HL-60/S4 treated with retinoic acid at 250 ng/mL for 4 days and 3 days (cell line): ENCODE data around the gene TPT1.

Experiments used
- in situ Hi-C: fragments of 300-500 bp; cut with MboI; formaldehyde crosslinking; loops from 2 replicates; pipeline ENCODE4 v1.7.0; 2022; ENCODE audit warnings: low sequenced_read_pairs

Gene TPT1

GRCh38 chr13:45303866-45304265 is 37.1 kb downstream of the TPT1 start:
- in situ Hi-C loops = loop anchor here (10.0 kb wide), 1 partner anchor 249 kb away; no protein-coding TSS in a partner anchor

GRCh38 chr13:45303026-45303425 is 38.0 kb downstream of the TPT1 start:
- in situ Hi-C loops = loop anchor here (10.0 kb wide), 1 partner anchor 248 kb away; no protein-coding TSS in a partner anchor

- in situ Hi-C loops = loop anchor here (10.0 kb wide), 1 partner anchor 248 kb away; no protein-coding TSS in a partner anchor
Observed at GRCh38 chr13:45302507-45302906, 38.5 kb downstream of the TPT1 start.

GRCh38 chr13:45301263-45301662 is 39.7 kb downstream of the TPT1 start:
- in situ Hi-C loops = loop anchor here (10.0 kb wide), 1 partner anchor 246 kb away; no protein-coding TSS in a partner anchor

GRCh38 chr13:45300190-45300985 is 40.6 kb downstream of the TPT1 start:
- in situ Hi-C loops = loop anchor here (10.0 kb wide), 1 partner anchor 246 kb away; no protein-coding TSS in a partner anchor

- in situ Hi-C loops = loop anchor here (25.0 kb wide), 1 partner anchor 812 kb away; no protein-coding TSS in a partner anchor
Observed at GRCh38 chr13:45299194-45299593, 41.8 kb downstream of the TPT1 start.

GRCh38 chr13:45298550-45298949 is 42.4 kb downstream of the TPT1 start:
- in situ Hi-C loops = loop anchor here (25.0 kb wide), 1 partner anchor 811 kb away; no protein-coding TSS in a partner anchor

- in situ Hi-C loops = loop anchor here (25.0 kb wide), 1 partner anchor 811 kb away; no protein-coding TSS in a partner anchor
Observed at GRCh38 chr13:45298206-45298505, 42.8 kb downstream of the TPT1 start.

GRCh38 chr13:45297456-45298205 is 43.4 kb downstream of the TPT1 start:
- in situ Hi-C loops = loop anchor here (25.0 kb wide), 1 partner anchor 810 kb away; no protein-coding TSS in a partner anchor

GRCh38 chr13:45296259-45296658 is 44.7 kb downstream of the TPT1 start:
- in situ Hi-C loops = loop anchor here (25.0 kb wide), 1 partner anchor 809 kb away; no protein-coding TSS in a partner anchor

- in situ Hi-C loops = loop anchor here (25.0 kb wide), 1 partner anchor 808 kb away; no protein-coding TSS in a partner anchor
Observed at GRCh38 chr13:45295536-45295935, 45.4 kb downstream of the TPT1 start.

- in situ Hi-C loops = loop anchor here (25.0 kb wide), 1 partner anchor 805 kb away; no protein-coding TSS in a partner anchor
Observed at GRCh38 chr13:45292176-45292575, 48.8 kb downstream of the TPT1 start.

GRCh38 chr13:45289936-45290563 is 50.9 kb downstream of the TPT1 start:
- in situ Hi-C loops = loop anchor here (25.0 kb wide), 1 partner anchor 803 kb away; no protein-coding TSS in a partner anchor
